GM21825 (cell line): ENCODE results near the gene ARPC5L.
A peak's percentile ranks its signal among the peaks of the same experiment; 100 is the strongest.
"Not testable (repeated sequence)": the region's sequence is repeated elsewhere in the genome, so short reads cannot be mapped to it uniquely, and the experiment has no call there.

Experiments used
- ATAC-seq: cut with Tn5 transposase; IDR thresholded peaks from one replicate; pipeline ENCODE4 v1.9.1; 2021; ENCODE audit warnings: mild to moderate bottlenecking, moderate library complexity; ENCODE audit not compliant: unreplicated experiment

The ARPC5L gene

DNA sequence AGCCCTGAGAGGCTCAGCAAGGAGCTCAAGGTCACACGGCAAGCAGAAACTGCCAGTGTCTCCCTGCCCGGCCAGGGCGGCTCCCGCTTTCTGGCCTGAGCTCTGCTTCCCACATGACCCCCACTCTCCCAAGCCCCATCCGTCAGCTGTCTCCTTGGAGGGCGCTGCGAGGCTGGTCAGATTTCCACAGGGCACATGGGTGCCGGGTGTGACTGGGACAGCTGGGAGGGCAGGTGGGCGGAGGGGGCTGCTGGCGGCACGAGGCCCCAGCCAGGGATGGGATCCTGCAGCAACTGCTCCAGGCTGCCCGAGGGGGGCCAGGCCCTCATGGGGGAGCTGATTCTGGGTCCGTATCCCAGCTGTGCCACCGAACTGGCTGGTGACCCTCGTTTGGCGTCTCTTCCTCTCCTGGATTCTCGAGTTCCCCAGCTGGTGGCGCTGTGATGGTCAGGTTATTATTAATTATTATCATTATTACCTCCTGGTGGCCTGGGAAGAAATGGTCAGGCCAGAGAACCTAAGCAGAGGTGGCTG, 21.6 kb upstream of the ARPC5L start:
- ATAC-seq: no peak

DNA sequence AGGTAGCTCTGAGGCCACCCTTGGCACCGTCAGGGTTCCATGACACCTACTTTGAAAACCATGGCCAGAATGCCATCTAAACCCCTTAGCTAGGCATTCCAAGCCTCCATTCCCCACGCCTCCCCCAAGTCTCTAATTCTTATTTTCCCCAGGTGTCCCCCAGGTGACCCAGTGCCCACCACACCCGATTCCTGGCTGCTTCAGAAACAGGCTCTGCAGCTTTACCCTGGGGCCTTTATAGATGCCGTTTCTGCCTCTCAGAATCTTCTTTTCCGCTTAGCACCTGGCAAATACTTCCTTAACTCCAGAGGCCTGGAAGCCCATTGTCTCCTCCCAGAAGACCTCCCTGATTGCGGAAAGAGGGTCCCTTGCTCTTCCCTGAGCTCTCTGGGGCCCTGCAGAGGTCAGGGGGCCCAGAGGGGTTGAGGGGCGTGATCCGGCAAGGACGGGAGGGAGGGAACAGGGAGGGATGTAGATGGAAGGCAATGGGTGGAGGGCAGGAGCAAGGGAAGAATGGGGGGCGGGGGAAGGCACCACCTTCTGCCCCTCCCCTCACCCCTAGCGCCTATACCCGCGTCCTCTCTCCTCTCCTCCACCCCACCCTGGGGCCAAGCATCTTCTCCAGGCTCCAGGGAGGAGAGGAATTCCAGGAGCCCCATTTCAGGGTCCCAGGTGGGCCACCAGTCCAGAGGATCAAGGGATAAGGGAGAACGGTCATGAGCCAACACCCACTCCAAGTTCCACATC, 20.7 kb upstream of the ARPC5L start:
- no peak for ATAC-seq

DNA sequence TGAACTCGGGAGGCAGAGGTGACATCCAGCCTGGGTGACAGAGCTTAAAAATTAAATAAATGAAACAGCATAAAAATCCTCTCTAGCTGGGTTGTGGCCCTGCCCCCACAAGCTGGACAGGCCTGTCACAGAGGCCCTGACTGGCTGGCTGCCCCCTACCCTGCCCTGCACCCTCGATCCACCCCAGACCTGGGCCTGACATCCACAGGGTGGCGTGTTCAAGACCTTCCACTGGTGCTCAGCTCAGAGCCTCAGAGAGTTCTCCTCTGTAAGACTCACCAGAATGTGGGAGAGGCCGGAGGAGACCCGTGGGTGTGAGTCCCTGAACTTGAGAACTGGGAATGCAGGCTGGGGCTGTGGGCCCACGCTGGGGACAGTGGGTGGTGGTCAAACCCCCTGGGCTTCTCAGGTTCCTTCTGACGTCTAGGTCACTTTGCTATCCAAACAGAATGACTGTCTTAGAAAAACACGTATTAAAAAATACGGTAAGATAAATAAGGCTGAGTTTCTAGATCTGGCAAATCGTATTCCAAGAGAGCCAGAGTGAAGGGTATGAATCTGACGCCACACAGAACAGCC, 18.4 kb upstream of the ARPC5L start:
- ATAC-seq: no peak

DNA sequence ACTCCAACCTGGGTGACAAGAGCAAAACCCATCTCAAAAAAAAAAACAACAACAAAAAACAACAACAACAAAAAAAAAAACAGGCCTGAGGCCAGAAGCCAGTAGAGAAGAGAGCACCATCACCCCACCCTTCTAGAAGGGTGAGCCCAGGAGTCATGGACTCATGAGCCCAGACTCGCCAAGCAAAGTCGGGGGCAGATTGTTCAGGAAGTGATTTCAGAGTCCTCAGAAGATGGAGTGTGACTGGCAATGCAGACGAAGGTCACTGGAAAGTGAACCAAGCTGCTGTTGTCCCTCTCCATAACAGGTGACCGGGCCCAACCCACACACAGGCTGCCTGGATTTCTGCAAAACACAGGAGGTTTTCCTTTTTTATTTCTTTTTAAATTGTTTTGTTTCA, 17.6 kb upstream of the ARPC5L start:
- no peak for ATAC-seq

DNA sequence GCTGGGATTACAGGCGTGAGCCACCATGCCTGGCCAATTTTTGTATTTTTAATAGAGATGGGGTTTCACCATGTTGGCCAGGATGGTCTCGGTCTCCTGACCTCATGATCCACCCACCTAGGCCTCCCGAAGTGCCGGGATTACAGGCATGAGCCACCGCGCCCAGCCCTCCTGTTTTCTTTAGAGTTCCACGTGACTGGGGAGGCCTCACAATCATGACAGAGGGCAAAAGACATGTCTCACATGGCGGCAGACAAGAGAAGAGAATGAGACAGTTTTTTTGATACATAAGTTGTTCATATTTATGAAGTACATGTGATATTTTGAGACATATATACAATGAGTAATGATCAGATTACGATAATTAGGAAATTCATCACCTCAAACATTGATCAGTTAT, 15.5 kb upstream of the ARPC5L start:
- ATAC-seq: not testable (repeated sequence)

DNA sequence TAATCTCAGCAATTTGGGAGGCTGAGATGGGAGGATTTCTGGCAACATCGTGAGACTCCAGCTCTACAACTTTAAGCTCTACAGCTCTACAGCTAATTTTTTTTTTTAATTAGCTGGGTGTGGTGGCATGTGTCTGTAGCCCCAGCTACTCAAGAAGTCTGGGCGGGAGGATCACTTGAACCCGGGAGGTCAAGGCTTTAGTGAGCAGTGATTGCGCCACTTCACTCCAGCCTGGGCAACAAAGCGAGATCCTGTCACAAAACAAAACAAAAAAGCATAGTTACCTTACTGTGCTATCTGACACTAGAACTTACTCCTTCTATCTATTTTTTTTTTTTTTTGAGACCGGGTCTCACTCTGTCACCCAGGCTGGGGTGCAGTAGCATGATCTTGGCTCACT, 15.0 kb upstream of the ARPC5L start:
- ATAC-seq: no peak

DNA sequence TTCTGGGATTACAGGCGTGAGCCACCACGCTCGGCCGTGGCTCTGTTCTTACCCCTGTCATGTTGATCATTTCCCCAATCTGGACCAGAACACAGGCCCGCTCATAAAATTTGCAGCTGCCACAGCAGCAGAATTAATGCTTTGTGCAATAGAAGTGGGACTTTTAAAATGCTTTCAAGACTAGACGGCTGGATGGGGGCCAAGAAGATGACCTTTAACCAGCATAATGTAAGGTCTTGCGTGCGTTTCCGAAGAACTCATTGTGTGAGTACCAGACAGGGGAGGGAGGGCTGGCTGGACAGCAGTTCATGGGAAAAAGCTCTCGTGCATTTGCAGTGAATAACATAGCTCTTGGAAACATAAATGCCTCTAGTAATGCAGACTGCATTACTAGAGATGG, 12.1 kb upstream of the ARPC5L start:
- no peak for ATAC-seq

DNA sequence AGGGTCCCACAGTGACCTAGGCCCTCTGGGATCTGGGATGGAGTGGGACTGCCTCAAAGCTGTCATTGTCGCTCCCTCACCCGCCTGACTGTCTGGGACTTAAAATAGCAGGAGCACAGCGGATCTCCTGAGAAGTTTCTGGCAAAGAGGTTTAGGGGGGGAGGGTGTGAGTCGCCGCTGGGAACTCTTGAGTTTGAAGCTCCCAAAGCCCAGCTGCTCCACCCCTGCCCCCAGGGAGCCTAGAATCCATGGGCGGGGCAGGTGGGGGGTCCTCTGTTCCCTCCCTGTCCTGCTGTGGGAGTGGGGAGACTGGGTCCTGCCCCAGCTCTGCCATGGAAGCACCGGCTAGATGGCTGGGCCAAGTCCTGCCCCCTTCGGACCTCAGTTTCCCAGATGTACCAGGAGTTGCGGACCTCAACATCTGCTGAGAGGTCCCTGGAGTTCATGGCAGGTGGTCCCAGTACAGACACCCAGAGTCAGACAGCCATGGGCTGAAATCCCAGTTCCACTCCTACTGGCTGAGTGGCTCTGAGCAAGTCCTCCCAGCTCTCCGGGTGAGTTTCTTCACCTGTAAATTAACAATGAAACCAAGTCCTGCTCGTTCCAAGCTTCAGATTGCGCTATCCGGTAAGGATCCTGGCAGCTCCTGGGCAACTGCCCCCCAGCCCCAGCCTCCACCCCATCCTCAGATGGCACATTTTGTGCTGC, 9.7 kb upstream of the ARPC5L start:
- ATAC-seq: no peak

DNA sequence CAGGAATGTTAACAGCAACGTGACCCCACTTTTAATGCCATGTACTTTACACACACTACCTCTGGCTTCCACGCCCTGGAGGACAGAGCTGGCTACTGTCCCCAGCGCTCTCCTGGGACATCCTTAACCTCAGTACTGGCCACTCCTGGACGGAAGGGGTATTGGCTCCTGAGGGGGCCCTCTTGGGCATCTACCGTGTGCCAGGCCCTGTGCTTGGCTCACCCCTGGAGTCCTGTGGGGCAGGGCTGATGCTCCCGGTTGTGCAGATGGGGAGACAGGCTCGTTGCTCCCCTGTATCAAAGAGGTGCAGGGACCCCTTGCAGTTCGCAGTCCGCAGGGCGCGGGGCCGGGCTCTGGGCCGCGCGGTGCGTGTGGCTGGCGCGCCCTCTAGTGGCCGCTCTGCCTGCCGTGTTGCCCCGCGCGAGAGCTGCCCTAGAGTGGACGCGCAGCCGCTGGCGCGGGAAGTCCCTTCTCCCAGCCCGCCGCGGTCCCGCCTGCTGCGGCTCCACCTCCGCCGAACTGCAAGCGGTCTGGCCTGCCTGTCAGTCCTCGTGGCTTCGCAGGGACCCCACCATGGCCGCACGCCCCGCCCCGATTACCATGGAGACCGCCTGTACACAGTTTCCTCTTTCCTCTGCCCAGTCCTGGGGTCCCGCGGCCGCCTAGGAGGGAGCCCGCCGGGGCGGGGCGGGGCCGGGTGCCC, 8.9 kb upstream of the ARPC5L start, which contains the start of gene WDR38:
Gene WDR38, plus strand, starts transcription at position 632 of the 703 bp plus-strand sequence. CDS start 72 bp downstream, outside the sequence.
- ATAC-seq: peak; percentile 69

DNA sequence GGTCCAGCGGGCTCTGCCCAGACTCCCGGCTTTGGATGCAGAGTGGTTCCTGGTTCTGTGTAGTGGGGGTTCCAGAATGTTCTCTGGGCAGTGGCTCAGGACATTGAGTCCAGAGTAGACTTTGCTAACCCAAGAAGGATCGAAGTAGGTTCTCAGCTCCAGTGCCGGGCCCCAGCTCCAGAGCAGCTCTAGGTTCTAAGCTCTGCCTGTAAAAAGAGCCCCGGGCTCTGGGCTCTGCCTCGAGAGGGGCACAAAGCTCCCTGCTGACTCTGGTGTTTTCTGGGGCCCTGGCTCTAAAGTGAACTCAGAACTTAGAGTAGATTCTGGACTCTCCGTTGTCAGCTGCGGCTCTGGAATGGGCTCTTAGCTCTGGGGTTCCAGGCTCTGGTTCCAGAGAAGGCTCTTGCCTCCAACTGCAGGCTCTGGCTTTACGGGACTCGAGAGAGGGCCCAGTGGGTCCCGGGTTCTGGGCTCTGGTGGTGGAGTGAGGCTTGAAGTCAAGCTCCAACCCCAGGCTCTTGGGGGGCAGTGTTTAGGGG, 8.3 kb upstream of the ARPC5L start:
- ATAC-seq: no peak

DNA sequence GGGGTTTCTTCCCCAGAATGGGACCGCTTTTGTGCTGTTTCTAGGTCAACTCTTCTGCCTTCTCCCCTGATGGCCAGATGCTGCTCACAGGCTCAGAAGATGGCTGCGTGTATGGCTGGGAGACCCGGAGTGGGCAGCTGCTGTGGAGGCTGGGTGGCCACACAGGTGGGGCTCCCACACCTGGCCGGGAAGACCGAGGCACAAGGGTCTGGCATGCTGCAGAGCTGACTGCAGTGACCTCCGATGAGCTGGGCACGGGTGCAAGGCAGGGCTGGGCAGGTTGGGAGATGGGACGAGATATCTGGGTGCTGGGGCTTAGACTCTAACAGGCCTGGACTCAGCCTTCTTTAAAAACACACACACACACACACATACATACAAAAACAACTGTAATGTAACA, 7.8 kb upstream of the ARPC5L start:
- no peak for ATAC-seq

DNA sequence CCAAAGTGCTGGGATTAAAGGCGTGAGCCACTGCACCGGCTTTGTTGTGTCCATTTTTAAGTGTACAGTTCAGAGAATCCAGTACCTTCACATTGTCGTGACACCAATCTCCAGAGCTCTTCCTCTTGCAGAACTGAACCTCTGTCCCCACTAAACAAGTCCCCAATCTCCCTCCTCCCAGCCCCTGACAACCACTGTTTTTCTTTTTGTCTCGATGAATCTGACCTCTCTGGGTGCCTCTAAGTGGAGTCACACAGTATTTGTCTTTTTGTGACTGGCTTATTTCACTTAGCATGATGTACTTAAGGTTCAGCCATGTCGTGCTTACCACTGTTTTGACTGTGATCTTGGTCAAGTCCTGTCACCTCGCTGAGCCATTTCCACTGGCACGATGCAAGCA, 7.1 kb upstream of the ARPC5L start:
- ATAC-seq: no peak

DNA sequence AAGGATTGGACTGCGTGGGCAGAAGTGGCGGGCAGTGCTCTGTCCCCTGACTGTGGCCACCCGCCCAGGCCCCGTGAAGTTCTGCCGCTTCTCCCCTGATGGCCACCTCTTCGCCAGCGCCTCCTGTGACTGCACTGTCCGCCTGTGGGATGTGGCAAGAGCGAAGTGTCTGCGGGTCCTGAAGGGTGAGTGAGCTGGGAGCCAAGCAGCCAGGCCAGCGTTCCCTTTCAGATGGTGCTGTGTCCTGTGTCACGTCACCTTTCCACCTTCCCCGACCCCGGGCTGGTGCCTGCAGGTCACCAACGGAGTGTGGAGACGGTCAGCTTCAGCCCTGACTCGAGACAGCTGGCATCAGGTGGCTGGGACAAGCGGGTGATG, 6.4 kb upstream of the ARPC5L start:
- no peak for ATAC-seq

DNA sequence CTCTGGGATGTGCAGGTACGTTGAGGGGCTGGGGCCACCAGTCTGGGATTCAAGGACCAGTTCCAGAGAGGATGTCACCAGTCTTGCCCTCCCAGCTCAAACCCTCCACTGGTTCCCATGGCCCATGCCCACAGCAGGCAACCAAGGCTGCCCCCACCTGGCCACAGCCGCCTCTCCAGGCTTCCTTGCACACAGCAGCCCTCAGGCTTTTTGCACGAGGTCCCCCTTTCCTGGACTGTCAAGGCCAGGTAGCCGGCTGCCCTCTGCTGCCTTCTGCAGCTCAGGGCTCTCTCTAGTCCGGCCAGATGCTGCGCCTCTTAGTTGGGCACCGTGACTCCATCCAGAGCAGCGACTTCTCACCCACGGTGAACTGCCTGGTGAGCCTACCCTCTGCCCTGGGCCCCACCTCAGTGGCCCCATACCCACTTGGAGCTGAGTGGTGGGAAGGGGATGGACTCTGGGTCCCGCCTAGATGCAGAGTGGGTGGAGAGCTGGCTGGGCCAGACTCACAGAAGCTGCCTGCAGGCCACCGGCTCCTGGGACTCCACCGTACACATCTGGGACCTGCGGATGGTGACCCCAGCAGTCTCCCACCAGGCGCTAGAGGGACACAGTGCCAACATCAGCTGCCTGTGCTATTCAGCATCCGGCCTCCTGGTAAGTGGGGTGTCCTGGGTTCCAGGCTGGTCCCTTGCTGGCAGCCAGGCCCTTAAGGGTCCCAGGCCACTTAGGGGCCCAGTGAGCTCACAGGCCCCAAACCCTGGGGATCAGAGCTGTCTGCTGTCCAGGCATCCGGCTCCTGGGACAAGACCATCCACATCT, 5.8 kb upstream of the ARPC5L start:
- no peak for ATAC-seq

DNA sequence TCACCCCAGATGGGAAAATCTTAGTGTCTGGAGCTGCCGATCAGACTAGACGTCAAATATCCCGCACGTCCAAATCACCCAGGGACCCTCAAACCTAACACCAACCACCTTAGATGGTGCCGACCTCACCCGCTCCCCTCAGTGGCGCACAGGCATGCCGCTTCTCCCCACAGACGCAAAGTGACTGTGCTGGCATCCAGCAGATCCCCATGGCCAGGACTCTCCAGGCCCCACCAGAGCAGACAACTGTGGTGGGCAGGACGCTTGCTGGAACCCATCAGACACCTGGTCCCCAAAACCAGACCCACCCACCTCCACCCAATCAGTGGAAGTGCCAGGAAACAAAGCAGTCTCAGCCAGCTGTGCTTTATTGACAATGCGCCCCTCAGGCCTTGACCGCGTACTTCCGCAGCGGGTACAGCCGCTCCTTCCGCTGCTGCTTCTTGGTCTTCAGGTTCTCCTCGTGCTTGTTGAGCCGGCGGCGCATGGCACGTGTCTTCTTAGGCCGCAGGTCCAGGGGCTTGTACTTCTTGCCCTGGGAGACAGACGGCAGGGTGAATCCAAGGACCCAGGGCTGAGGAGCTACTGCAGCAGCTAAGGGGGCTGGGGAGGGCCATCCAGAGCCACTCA, 4.3 kb upstream of the ARPC5L start:
- ATAC-seq: no peak

DNA sequence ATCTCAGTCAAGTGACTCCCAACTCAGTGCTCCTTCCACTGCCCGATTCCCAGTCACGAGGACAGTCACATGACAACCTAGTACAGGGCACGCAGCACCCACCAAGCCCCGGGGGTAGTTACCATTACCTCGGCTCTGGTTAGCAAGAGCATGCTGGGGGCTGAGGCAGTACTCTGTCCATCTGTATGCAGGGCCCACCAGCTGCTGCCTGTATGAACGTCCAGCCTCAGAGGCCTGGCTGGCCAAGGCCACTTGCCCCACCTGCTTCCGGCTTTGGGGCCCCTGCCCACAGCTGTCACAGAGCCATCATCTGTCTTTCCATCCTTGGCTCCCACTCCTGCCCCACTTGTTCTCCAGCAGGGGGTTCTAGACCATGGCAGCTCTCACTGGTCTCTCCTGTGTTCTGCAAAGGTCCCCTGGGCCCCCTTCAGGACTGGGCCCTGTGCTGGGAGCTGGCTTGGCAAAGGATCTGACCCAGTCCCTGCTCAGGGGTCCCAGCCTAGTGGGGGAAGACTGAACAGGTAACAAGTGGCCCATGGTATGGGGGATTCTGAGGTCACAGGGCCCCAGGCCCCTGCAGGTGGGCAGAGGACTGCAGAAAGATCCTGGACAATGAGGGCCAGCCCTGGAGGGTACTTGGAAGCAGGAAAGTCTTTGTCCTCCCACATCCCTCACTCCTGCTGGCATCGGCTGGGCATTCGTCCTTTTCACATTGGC, 3.4 kb upstream of the ARPC5L start:
- ATAC-seq: no peak

DNA sequence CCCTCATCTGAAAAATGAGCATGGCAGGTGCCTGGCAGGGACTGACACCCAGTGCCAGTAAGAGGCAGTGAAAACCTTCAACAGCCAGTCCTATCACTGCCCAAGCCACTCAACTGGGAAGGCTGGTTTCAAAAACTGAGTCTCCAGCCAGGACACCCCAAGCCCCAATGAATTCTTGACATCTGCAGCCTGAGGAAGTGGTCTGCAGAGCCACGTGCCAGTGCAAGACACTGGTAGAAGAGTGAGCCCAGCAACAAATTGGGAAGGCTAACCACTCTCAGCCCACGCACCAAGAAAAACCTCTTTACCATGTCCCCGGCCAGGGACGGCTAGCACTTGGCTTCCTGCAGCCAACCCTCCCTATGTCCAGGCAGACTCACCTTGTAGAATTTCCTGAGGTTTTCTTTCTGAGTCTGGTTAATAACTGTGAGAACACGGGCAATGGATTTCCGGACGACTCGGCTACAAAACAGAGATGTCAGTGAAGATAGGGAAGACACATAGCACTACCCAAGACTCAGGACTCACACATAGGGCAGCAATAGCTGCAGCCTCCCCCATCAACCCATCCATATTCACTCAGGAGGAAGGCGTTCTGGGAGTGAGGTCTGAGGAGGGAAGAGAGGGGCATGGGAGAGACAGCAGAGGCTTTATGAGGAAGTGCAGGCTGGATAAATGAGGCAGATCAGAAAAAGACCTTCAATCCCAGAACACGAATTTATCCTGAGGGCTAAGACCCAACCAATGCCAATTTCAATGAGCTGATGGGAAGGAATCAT, 1.9 kb upstream of the ARPC5L start:
- ATAC-seq: no peak

DNA sequence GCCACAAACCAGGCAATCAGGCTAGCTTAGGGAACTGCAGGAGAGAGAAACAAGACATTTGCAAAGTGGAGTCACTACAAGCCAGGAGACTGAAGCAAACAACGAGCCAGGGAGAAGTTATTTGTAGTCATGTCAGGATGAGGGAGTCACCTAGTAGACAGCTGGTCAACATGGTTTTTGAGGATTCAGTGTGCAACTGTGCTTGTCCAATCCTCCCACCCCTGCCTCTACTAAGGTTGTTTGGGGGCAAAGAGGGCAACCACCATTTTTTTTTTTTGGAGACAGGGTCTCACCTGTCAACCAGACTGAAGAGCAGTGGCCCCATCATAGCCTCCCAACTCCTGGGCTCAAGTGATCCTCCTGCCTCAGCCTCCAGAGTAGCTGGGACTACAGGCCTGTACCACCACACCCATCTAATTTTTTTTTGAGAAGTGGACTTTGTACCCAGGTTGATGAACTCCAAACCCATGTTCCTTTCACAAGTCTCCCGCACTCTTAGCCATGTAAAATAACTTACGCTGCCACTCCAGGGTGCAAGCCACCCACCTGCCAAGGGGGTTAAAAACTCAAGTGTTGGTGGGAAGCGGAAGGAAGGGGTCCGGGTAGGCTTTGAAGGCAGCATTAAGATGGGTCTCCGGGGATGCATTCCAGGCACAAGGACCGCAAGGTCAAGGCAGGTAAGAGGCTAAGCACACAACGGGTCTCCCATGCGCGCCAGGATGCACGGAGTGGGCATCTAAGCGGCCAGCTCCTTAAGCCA, 1.2 kb upstream of the ARPC5L start:
- no peak for ATAC-seq
